Measurements from ENCODE around the gene CLK4.
"Not testable (repeated sequence)": the region's sequence is repeated elsewhere in the genome, so short reads cannot be mapped to it uniquely, and the experiment has no call there.

Gene CLK4

DNA sequence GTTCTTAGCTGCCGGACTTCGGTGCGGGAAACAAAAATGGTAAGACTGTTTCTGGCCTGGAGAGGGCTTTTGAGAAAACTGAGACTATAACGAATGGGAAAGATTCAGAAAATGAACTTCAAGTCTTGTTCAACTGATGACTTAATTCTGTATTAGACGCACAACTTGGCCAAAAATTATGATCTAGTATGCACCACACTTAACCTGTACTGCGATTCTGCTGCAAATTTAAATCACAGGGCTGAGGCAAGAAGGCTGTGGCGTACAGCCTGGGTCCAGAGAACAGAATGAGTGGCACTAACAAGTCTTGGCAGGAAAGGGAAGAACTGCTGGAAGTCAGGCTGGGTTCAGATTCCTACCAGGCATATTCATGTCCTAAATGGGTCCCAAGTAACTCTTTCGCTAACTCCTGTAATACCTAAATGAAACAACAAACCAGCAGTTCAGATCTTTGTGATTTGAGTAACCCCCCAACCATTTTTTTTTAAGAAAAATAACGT is 35.9 kb downstream of the CLK4 start:
- no peak overlapping the region for H3K27ac Mint-ChIP-seq (ENCODE audit: low read depth)
- H3K4me3 Mint-ChIP-seq, result peak overlapping the region; percentile 67
- no peaks in the 10 kb centered on the region for H3K36me3 Mint-ChIP-seq (ENCODE audit: insufficient read depth)
- ATAC-seq (replicated peaks; ENCODE audit: extremely low read depth, poor library complexity, severe bottlenecking) (no peak), DNase-seq (ENCODE audit: low spot score in 2 of 2) (no peak)
- no peaks in the 10 kb centered on the region for H3K4me1 Mint-ChIP-seq
- peaks cover 20% of the 10 kb centered on the region for H3K9me3 Mint-ChIP-seq
- H3K27me3 Mint-ChIP-seq, result peaks cover 55% of the 10 kb centered on the region

DNA sequence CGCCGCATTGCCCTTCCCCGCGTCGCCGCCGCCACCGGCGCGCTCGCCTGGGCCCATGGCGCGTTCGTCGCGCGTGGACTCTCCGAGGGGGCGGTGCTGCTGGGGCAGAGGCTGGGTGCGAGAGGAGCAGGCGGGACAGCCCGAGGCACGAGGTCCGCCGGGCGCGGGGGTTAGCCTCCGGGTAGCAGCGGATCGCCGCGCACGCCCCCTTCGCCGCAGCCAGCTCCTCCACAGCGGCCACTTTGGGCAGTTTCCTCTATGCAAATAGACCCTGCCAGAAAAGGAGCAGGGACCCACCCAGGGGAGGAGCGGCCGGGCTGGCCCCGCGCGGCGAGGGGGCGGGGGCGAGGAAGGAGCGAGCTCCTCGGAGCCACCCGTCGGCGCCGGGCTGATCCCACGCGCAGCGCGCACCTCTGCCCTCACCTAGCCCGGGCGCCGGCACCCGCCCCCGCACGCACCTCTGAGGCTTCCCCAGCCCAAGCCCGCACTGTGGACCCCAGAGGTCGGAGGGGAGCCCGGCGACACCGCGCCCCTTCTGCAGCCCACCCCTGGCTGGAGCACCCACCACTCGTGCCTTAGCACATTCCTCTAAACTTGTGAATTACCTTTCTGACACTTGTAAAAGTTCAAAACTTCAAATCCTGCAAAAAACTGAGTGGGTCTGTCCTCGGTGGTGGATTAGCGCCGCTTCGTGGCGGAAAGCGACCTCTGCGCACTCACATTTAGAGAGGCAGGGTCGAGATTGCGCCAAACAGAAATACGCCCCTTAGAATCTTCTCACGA is 36.5 kb downstream of the CLK4 start, which contains the start of gene COL23A1:
COL23A1 (minus strand) TSS at position 253 of the 783 bp plus-strand sequence.
- H3K4me3 Mint-ChIP-seq, result peak within 1 kb of the TSS; percentile 67
- no peak for DNase-seq (ENCODE audit: low spot score in 2 of 2)
- peaks cover 14% of the 10 kb centered on the region for H3K9me3 Mint-ChIP-seq
- peaks cover 61% of the 10 kb centered on the region for H3K27me3 Mint-ChIP-seq
- no peaks in the 10 kb centered on the region for H3K4me1 Mint-ChIP-seq
- no peak within 1 kb of the TSS for H3K27ac Mint-ChIP-seq (ENCODE audit: low read depth)
- ATAC-seq (replicated peaks; ENCODE audit: extremely low read depth, poor library complexity, severe bottlenecking), result no peak
- H3K36me3 Mint-ChIP-seq (ENCODE audit: insufficient read depth), result no peaks in the 10 kb centered on the region

DNA sequence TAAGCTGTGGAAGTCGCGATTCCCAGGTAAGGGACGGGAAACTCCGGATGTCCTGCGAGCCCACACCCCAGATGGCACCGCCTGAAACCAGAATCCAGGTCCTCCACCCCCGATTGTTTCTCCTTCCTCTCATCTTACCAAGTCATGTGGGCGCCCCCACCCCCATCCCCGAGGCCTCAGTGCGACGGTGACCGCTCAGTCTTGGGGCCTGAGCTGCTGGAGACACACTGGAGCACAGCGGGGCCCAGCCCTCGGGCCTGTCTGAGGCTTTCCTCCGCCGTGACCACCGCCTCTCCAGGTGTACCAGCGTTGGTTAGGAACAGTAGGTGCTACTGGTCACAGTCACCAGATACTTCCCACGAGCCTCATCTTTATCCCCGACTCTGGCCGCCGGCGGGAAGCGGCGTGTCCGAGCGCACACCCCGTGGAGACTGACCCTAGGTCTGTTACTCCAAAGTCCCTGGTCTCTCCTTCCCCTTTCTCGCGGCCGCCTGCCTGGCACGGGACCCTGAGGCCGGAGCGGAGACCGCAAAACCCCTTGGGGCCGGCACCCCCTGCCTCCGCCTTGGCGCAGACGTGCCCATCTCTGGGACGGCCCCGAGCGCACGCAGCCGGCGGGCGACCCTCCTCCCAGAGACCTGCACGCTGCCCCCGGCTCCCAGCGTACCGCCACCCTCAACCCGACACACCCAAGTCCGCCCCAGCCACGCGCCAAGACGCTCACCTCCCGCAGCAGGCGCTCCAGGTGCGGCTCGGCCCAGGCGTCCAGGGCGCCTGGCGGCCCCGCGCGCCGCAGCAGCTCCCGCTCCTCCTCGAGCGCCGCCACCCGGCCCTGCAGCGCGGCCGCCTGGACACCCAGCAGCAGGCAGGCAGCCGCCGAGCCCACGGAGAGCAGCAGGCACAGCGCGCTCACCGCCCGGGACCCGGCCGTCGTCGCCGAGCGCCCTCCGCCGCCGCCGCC is 37.4 kb downstream of the CLK4 start:
- ATAC-seq (replicated peaks; ENCODE audit: extremely low read depth, poor library complexity, severe bottlenecking), result no peak
- no peak overlapping the region for H3K27ac Mint-ChIP-seq (ENCODE audit: low read depth)
- peak overlapping the region; percentile 67 for H3K4me3 Mint-ChIP-seq
- H3K36me3 Mint-ChIP-seq (ENCODE audit: insufficient read depth), result no peaks in the 10 kb centered on the region
- H3K4me1 Mint-ChIP-seq, result no peaks in the 10 kb centered on the region
- H3K27me3 Mint-ChIP-seq, result peaks cover 63% of the 10 kb centered on the region
- peaks cover 7% of the 10 kb centered on the region for H3K9me3 Mint-ChIP-seq
- no peak for DNase-seq (ENCODE audit: low spot score in 2 of 2)

DNA sequence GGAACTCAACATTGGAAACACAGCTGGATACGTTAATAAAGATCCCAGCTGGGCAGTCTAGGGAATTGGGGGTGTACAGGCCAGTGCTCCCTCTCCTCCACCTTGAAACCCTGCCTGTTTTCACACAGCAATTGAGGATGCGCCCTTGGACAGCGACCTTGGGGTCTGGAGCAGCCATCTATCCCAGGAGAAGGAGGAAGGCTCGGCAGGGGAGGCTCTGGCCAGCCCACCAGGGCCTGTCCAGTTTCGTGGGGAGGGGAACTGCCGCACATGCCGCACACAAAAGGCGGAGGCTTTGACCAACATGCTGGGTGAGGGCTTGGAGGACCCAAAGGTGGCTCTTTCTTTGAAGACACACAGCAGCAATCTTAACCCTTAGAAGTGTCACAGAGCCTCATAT is 38.1 kb downstream of the CLK4 start:
- Mint-ChIP-seq H3K27me3 (peaks cover 63% of the 10 kb centered on the region), H3K36me3 (ENCODE audit: insufficient read depth) (no peaks in the 10 kb centered on the region), H3K27ac (ENCODE audit: low read depth) (no peak overlapping the region), H3K9me3 (peaks cover under 1% of the 10 kb centered on the region), H3K4me3 (peak overlapping the region; percentile 25), H3K4me1 (no peaks in the 10 kb centered on the region)
- ATAC-seq (replicated peaks; ENCODE audit: extremely low read depth, poor library complexity, severe bottlenecking) (no peak), DNase-seq (ENCODE audit: low spot score in 2 of 2) (no peak)

DNA sequence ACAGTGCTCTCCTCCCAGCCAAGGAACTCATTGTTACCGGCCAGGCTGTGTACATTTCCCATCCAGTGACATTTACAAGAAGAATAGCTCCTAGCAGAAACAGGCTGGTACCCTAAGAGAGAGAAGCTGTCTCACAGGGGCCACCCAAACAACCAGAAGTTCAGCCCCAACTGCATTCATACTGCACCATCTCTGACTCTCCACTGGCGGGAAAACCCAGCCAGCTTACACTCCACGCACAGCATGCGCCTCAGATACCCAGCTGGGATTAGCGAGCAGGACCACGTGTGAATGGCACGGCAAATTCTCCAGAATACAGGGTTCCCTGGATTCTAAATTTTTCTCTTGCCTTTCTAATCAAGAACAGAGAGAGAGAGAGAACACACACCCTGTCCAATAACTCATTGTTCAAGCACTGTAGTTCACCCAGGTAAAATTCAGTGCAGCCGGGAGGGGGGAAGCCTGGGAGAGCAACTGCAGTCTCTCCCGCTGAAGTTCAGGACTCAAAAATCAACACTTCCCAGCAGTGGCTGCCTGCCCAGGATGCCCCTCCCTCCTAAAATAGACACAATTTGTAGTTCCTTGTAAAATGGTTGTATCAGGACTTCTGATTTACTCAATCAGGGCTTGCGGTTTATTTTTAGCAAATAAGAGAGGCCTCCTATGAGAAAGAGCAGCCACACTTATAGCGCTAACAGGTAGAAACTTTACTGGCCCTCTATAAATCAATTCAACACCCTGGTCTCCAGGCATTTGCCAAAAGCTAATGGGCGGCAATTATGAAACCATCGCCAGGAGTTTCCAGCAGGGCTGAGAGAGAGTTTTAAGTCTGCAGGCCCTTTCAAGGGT is 38.9 kb downstream of the CLK4 start:
- Mint-ChIP-seq H3K27me3 (peaks cover 63% of the 10 kb centered on the region), H3K27ac (ENCODE audit: low read depth) (no peak overlapping the region), H3K36me3 (ENCODE audit: insufficient read depth) (no peaks in the 10 kb centered on the region), H3K9me3 (no peaks in the 10 kb centered on the region), H3K4me3 (no peak overlapping the region), H3K4me1 (no peaks in the 10 kb centered on the region)
- ATAC-seq (replicated peaks; ENCODE audit: extremely low read depth, poor library complexity, severe bottlenecking), result no peak
- DNase-seq (ENCODE audit: low spot score in 2 of 2), result no peak

DNA sequence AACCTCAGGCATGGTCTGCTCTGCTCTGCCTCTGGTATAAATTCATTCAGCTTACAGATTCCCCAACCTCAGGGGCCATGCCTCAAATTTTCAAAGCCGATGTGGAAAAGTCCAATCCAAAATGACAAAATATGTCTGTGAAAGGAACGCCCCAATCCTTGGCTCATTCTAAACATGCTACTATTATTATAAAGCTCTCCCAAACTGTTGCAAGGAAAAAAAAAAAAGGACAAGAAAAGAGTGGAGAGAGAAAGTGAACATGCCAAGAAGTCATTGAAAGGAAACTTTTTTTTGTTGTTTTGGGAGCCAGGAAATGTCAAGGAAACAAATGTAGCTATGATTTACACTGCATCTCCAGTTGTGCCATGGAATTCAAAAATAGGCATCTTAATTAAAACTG is 40.5 kb downstream of the CLK4 start:
- peaks cover 61% of the 10 kb centered on the region for H3K27me3 Mint-ChIP-seq
- ATAC-seq (replicated peaks; ENCODE audit: extremely low read depth, poor library complexity, severe bottlenecking), result no peak
- H3K36me3 Mint-ChIP-seq (ENCODE audit: insufficient read depth), result no peaks in the 10 kb centered on the region
- H3K4me3 Mint-ChIP-seq, result no peak overlapping the region
- no peaks in the 10 kb centered on the region for H3K4me1 Mint-ChIP-seq
- H3K9me3 Mint-ChIP-seq, result no peaks in the 10 kb centered on the region
- DNase-seq (ENCODE audit: low spot score in 2 of 2), result no peak
- H3K27ac Mint-ChIP-seq (ENCODE audit: low read depth), result no peak overlapping the region

DNA sequence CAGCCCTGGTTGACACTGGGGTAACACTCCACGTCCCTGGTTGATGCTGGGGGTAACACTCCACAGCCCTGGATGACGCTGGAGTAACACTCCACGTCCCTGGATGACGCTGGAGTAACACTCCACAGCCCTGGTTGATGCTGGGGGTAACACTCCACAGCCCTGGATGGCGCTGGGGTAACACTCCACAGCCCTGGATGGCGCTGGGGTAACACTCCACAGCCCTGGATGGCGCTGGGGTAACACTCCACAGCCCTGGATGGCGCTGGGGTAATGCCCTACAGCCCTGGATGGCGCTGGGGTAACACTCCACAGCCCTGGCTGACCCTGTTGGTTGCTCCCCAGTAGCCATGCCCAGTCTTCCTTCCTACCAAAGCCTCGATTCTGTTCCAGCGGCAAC is 41.4 kb downstream of the CLK4 start:
- H3K27me3 Mint-ChIP-seq, result peaks cover 53% of the 10 kb centered on the region
- H3K4me1 Mint-ChIP-seq; H3K27ac Mint-ChIP-seq (ENCODE audit: low read depth); H3K4me3 Mint-ChIP-seq; H3K36me3 Mint-ChIP-seq (ENCODE audit: insufficient read depth); H3K9me3 Mint-ChIP-seq: not testable (repeated sequence)
- DNase-seq (ENCODE audit: low spot score in 2 of 2) (peak; percentile 46), ATAC-seq (replicated peaks; ENCODE audit: extremely low read depth, poor library complexity, severe bottlenecking) (peak; percentile 75)

DNA sequence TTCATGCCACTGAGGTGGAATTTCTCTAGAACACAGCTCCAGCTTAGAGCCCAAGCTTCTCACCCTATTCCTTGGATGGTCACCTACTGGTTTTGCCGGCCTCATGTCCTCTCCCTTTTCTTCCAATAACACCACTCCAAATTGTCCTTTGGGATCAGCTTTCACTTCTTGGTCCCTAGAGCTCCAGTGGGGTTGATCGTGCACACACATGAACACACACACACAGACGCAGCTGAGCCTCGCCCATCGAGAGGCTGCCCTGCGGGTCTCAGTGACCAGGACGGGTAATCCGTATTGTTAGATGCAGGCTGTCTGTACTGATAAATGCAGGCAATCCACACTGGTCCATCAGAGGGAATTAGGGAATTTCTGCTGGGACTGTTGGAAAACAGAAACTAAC is 43.6 kb downstream of the CLK4 start:
- Mint-ChIP-seq H3K36me3 (ENCODE audit: insufficient read depth) (no peaks in the 10 kb centered on the region), H3K4me1 (no peaks in the 10 kb centered on the region), H3K9me3 (no peaks in the 10 kb centered on the region), H3K27ac (ENCODE audit: low read depth) (no peak overlapping the region), H3K27me3 (peaks cover 39% of the 10 kb centered on the region), H3K4me3 (no peak overlapping the region)
- DNase-seq (ENCODE audit: low spot score in 2 of 2) (no peak), ATAC-seq (replicated peaks; ENCODE audit: extremely low read depth, poor library complexity, severe bottlenecking) (no peak)

DNA sequence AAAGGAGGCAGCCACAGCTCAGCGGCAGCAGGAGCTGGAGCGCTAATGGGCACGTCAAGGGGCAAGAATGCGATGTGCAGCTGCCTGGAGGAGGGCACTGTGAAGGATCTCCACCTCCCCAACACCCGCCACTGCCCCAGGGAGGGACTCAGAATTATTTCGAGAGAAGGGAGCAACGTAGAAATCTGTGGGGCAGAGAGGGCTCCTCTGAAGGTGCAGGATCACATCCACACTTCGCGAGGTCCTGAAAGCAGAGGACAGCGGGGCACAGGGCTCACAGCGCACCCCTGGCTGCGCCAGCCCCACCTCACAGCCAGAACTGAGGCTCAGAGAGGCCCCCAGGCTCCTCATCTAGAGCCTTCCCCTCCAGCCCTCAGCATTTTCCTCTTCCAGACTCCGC is 44.6 kb downstream of the CLK4 start:
- Mint-ChIP-seq H3K9me3 (no peaks in the 10 kb centered on the region), H3K27me3 (peaks cover 29% of the 10 kb centered on the region), H3K4me3 (no peak overlapping the region), H3K4me1 (no peaks in the 10 kb centered on the region), H3K27ac (ENCODE audit: low read depth) (no peak overlapping the region), H3K36me3 (ENCODE audit: insufficient read depth) (no peaks in the 10 kb centered on the region)
- no peak for ATAC-seq (replicated peaks; ENCODE audit: extremely low read depth, poor library complexity, severe bottlenecking)
- no peak for DNase-seq (ENCODE audit: low spot score in 2 of 2)

DNA sequence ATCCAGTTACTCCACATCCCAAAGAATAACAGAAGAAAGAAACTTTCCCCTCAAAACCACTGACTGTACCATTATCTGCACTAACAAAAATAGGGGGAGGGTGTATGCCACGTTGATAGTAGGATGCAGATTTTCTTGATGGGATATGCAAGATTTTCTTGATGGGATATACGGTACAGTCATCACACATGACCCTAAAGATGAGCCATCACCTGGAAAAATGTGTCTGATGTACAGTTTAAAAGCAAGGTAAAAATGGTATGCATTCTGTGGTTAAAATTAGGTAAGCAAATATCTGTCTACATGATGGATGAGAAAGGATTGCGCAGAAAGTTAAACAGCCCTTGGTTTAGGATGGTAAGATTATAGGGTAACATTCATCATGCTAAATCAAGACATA is 45.2 kb downstream of the CLK4 start:
- no peak overlapping the region for H3K27ac Mint-ChIP-seq (ENCODE audit: low read depth)
- H3K4me3 Mint-ChIP-seq, result no peak overlapping the region
- ATAC-seq (replicated peaks; ENCODE audit: extremely low read depth, poor library complexity, severe bottlenecking) (no peak), DNase-seq (ENCODE audit: low spot score in 2 of 2) (no peak)
- H3K27me3 Mint-ChIP-seq, result peaks cover 23% of the 10 kb centered on the region
- no peaks in the 10 kb centered on the region for H3K36me3 Mint-ChIP-seq (ENCODE audit: insufficient read depth)
- no peaks in the 10 kb centered on the region for H3K9me3 Mint-ChIP-seq
- no peaks in the 10 kb centered on the region for H3K4me1 Mint-ChIP-seq

DNA sequence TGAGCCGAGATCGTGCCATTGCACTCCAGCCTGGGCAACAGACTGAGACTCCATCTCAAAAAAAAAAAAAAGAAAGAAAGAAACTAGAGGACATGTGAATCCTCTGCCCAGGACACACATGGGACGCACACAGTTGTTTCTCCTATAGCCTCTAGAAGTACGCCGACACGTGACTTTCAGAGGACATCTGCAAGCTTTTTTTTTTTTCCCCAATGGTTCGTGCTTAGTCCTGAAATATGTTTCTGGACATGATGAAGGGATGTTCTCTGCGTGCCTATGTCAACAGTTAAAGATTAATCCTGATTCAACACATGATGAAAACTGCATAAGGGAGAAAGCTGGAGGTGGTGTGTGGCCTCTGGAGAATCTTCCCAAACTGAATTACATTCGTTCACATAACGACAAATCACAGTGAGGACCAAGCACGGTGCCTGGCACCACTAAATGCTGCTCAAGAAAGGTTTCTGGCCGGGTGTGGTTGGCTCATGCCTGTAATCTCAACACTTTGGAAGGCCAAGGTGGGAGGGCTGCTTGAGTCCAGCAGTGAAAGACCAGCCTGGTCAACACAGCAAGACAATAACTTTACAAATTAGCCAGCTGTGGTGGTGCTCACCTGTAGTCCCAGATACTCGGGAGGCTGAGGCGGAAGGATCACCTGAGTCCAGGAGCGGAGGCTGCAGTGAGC is 46.4 kb downstream of the CLK4 start:
- H3K36me3 Mint-ChIP-seq (ENCODE audit: insufficient read depth), result no peaks in the 10 kb centered on the region
- no peak overlapping the region for H3K4me3 Mint-ChIP-seq
- no peak for DNase-seq (ENCODE audit: low spot score in 2 of 2)

DNA sequence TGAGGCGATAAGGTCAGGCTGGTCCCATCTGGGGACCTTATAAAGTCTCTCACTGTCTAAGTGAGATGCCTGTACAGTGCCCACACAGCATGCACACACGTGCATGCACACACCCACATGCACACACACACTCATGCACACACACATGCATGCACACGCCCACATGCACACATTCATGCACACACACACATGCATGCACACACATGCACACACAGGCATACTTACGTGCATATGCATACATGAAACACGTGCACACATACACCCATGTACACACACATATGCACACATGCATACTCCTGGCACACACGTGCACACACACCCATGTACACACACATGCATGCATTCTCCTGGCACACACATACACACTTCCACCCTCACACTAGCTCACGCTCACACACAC is 48.9 kb downstream of the CLK4 start:
- Mint-ChIP-seq H3K27me3 (peaks cover 34% of the 10 kb centered on the region), H3K4me1 (no peaks in the 10 kb centered on the region), H3K36me3 (ENCODE audit: insufficient read depth) (no peaks in the 10 kb centered on the region), H3K27ac (ENCODE audit: low read depth) (no peak overlapping the region), H3K9me3 (no peaks in the 10 kb centered on the region), H3K4me3 (no peak overlapping the region)
- ATAC-seq (replicated peaks; ENCODE audit: extremely low read depth, poor library complexity, severe bottlenecking) (no peak), DNase-seq (ENCODE audit: low spot score in 2 of 2) (no peak)

More for the DNA sequence above, 46.4 kb downstream of the CLK4 start:
- H3K27ac Mint-ChIP-seq (ENCODE audit: low read depth), result no peak overlapping the region
- ATAC-seq (replicated peaks; ENCODE audit: extremely low read depth, poor library complexity, severe bottlenecking), result no peak
- no peaks in the 10 kb centered on the region for H3K4me1 Mint-ChIP-seq
- H3K9me3 Mint-ChIP-seq, result no peaks in the 10 kb centered on the region
- H3K27me3 Mint-ChIP-seq, result peaks cover 17% of the 10 kb centered on the region
